Measurements from ENCODE around the gene CD9. TPM values are rescaled to one million over a fixed set of nuclear protein-coding genes. Genes with fewer than 3 reads are reported as not detected.

CD9 gene
- total and polyA plus RNA-seq, 7 experiments from 2014 or later, result 3.8 to 19.3 (median 8.9) TPM

DNA sequence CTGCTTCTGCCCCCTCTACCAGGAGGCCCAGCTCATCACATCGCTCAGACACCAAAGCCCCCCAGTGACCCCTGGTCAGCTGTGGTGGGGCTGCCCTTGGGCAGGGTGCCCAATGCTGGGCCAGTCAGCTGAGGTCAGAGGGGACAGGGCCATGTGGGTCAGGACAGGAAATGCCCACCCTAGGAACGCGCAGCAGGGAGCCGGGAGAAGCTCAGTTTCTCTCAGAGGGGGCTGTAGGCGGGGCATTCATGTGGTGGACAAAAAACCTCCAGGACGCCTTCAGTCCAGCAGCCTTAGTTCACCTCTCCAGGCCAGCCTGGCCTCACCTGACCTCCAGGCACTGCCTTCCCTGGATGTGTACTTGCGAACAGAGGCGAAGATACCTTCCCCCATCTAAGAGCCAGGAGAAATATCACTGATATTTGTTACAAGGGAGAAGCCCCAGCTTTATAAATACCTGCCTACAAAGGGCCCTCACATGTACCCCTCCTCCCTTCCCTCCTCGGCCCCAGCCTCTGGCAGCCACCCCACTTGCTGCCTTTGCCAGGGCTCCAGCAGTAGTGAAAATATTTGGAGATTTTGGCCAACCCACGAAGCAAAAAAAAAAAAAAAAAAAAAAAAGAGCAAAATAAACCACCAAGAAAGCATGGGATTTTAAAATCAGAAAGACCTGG, 68.4 kb downstream of the CD9 start:
- Histone ChIP-seq H3K9me3 (ENCODE audit: control insufficient read depth in 2 of 3, low read length in 3 of 3) (no peaks in the 10 kb centered on the region), H3K27ac (ENCODE audit: low read depth, low read length) (no peak overlapping the region), H3K4me1 (ENCODE audit: control insufficient read depth in 2 of 2, insufficient read depth in 2 of 2, low read length in 2 of 2) (no peaks in the 10 kb centered on the region), H3K27me3 (ENCODE audit: control insufficient read depth in 2 of 2, insufficient read depth in 2 of 2, low read length in 2 of 2) (no peaks in the 10 kb centered on the region), H3K36me3 (ENCODE audit: control insufficient read depth in 2 of 3, insufficient read depth in 3 of 3, low read length in 3 of 3) (no peaks in the 10 kb centered on the region), H3K4me3 (ENCODE audit: low read length) (no peak overlapping the region)
- DNase-seq, result no peak
- Mint-ChIP-seq H3K9me3 (no peaks in the 10 kb centered on the region), H3K4me1 (peaks cover 0 to 8% (median 0%) of the 10 kb centered on the region in 7 donors), H3K36me3 (no peaks in the 10 kb centered on the region), H3K27me3 (peaks cover 0 to 4% (median 2%) of the 10 kb centered on the region in 5 donors), H3K4me3 (no peak overlapping the region), H3K27ac (peak overlapping the region in 1 of 9 donors; percentile 25)
- POLR2A ChIA-PET, result no interaction called here
- CTCF ChIA-PET, result no interaction called here
- no peak for ATAC-seq
- intact Hi-C loops (cut with micrococcal nuclease), result no loop called here

- H3K27ac ChIP-seq (ENCODE audit: low read depth, low read length), result no peak overlapping the region
- no peaks in the 10 kb centered on the region for H3K9me3 ChIP-seq (ENCODE audit: control insufficient read depth in 2 of 3, low read length in 3 of 3)
- Mint-ChIP-seq H3K4me3 (no peak overlapping the region), H3K27me3 (peaks cover 3 to 7% (median 4%) of the 10 kb centered on the region in 5 donors), H3K36me3 (no peaks in the 10 kb centered on the region), H3K27ac (no peak overlapping the region), H3K9me3 (no peaks in the 10 kb centered on the region), H3K4me1 (peaks cover 0 to 8% (median 0%) of the 10 kb centered on the region in 7 donors)
- no peaks in the 10 kb centered on the region for H3K36me3 ChIP-seq (ENCODE audit: control insufficient read depth in 2 of 3, insufficient read depth in 3 of 3, low read length in 3 of 3)
- ChIA-PET POLR2A (no interaction called here), CTCF (interaction anchor here (0.7 kb wide), 1 partner anchor 10 kb away, joined by 3 read pairs; no protein-coding TSS in a partner anchor)
- no peak overlapping the region for H3K4me3 ChIP-seq (ENCODE audit: low read length)
- ATAC-seq, result no peak
- H3K27me3 ChIP-seq (ENCODE audit: control insufficient read depth in 2 of 2, insufficient read depth in 2 of 2, low read length in 2 of 2), result no peaks in the 10 kb centered on the region
- intact Hi-C loops (cut with micrococcal nuclease), result no loop called here
- no peaks in the 10 kb centered on the region for H3K4me1 ChIP-seq (ENCODE audit: control insufficient read depth in 2 of 2, insufficient read depth in 2 of 2, low read length in 2 of 2)
- no peak for DNase-seq
Observed at GRCh38 chr12:6269986-6270385, 69.8 kb downstream of the CD9 start.

DNA sequence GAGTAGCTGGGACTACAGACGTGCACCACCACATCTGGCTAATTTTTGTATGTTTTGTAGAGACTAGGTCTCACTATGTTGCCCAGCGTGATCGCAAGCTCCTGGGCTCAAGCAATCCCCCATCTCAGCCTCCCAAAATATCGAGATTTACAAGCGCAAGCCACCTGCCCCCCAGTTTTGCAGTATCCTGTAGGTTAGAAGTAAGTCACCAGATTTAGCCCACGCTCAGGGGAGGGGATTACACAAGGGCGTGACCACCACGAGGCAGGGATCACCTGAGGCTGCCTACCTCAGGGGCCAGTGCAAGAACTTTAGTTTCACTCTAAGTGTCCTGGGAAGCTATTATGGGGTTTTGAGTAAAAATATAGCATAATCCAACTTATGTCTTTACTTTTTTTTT, 71.1 kb downstream of the CD9 start:
- Mint-ChIP-seq H3K27me3 (peaks cover 4 to 12% (median 5%) of the 10 kb centered on the region in 5 donors), H3K4me3 (no peak overlapping the region), H3K9me3 (no peaks in the 10 kb centered on the region), H3K36me3 (no peaks in the 10 kb centered on the region), H3K4me1 (peaks cover 0 to 8% (median 0%) of the 10 kb centered on the region in 7 donors), H3K27ac (no peak overlapping the region)
- Histone ChIP-seq H3K4me3 (ENCODE audit: low read length) (no peak overlapping the region), H3K4me1 (ENCODE audit: control insufficient read depth in 2 of 2, insufficient read depth in 2 of 2, low read length in 2 of 2) (no peaks in the 10 kb centered on the region), H3K36me3 (ENCODE audit: control insufficient read depth in 2 of 3, insufficient read depth in 3 of 3, low read length in 3 of 3) (no peaks in the 10 kb centered on the region), H3K9me3 (ENCODE audit: control insufficient read depth in 2 of 3, low read length in 3 of 3) (no peaks in the 10 kb centered on the region), H3K27ac (ENCODE audit: low read depth, low read length) (no peak overlapping the region), H3K27me3 (ENCODE audit: control insufficient read depth in 2 of 2, insufficient read depth in 2 of 2, low read length in 2 of 2) (no peaks in the 10 kb centered on the region)
- CTCF ChIA-PET, result interaction anchor here (0.6 to 0.9 kb wide), 2 partner anchors 206 to 287 kb away, joined by 3 to 4 read pairs; no protein-coding TSS in a partner anchor
- ATAC-seq (no peak), DNase-seq (no peak)
- intact Hi-C loops (cut with micrococcal nuclease), result no loop called here
- POLR2A ChIA-PET, result no interaction called here

DNA sequence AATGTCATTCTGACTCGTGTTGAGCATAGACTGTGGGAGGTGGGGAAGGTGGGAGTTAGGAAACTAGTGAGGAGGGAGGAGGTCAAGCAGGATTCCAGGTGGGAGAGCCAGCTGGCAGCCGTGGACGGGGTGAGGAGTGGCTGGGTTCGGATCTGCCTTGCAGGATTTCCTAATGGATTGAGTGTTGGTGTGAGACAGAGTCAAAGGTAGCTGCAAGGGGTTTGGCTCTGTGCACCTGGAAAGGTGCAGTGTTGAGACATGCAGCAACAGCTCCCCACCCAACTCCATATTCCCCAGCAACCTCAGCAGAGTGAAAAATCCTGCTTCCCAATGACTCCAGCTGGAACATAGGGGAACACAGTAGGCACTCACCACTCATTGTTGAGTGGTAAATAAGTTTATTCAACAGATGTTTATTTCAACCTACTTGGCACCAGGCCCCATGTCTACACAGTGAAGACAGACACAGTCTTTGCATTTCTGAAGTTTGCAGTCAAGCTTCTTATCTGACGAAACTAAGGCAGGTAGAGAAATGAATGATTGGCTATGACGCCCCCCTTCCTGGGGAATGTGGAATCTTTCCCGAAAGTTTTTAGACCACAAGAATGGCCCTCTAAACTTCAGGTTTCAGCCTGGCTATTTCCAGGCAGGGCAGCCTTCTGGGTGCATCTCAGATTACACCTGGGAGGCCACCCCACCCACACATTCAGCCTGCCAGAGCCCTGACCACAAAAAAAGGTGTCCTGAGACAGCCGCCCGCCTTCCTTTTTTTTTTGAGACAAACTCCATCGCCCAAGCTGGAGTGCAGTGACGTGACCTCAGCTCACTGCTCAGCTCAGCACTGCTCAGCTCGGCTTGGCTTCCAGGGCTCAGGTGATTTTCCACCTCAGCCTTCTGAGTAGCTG, 72.4 kb downstream of the CD9 start:
- Mint-ChIP-seq H3K9me3 (no peaks in the 10 kb centered on the region), H3K4me1 (peaks cover 0 to 5% (median under 1%) of the 10 kb centered on the region in 7 donors), H3K4me3 (no peak overlapping the region), H3K27me3 (peaks cover 4 to 21% (median 6%) of the 10 kb centered on the region in 5 donors), H3K27ac (no peak overlapping the region), H3K36me3 (no peaks in the 10 kb centered on the region)
- H3K36me3 ChIP-seq (ENCODE audit: control insufficient read depth in 2 of 3, insufficient read depth in 3 of 3, low read length in 3 of 3), result no peaks in the 10 kb centered on the region
- no peaks in the 10 kb centered on the region for H3K9me3 ChIP-seq (ENCODE audit: control insufficient read depth in 2 of 3, low read length in 3 of 3)
- no peak overlapping the region for H3K4me3 ChIP-seq (ENCODE audit: low read length)
- no peaks in the 10 kb centered on the region for H3K27me3 ChIP-seq (ENCODE audit: control insufficient read depth in 2 of 2, insufficient read depth in 2 of 2, low read length in 2 of 2)
- intact Hi-C loops (cut with micrococcal nuclease), result no loop called here
- ChIA-PET POLR2A (interaction anchor here (0.5 kb wide), 1 partner anchor 1404 kb away, joined by 3 read pairs; no protein-coding TSS in a partner anchor), CTCF (interaction anchor here (0.6 kb wide), 1 partner anchor 93 kb away, joined by 3 read pairs; no protein-coding TSS in a partner anchor)
- no peaks in the 10 kb centered on the region for H3K4me1 ChIP-seq (ENCODE audit: control insufficient read depth in 2 of 2, insufficient read depth in 2 of 2, low read length in 2 of 2)
- DNase-seq (peak in 1 of 9 donors; percentile 37), ATAC-seq (no peak)
- no peak overlapping the region for H3K27ac ChIP-seq (ENCODE audit: low read depth, low read length)

DNA sequence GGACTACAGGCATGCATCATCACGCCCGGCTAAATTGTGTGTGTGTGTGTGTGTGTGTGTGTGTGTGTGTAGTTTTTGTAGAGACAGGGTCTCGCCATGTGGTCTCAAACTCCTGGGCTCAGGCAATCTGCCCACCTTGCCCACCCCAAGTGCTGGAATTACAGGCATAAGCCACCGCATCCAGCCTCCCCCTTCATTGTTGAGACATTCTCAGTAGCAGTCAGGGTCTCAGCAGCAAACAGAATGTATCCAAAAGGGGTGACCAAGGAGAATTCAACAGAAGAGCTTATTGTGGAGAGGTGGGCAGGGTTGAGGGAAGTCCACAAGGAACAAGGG, 73.0 kb downstream of the CD9 start:
- Mint-ChIP-seq H3K4me3 (no peak overlapping the region), H3K9me3 (no peaks in the 10 kb centered on the region), H3K27ac (no peak overlapping the region), H3K4me1 (peaks cover 0 to 11% (median 6%) of the 10 kb centered on the region in 7 donors), H3K36me3 (no peaks in the 10 kb centered on the region), H3K27me3 (peaks cover 5 to 21% (median 10%) of the 10 kb centered on the region in 5 donors)
- CTCF ChIA-PET, result interaction anchor here (0.6 kb wide), 1 partner anchor 93 kb away, joined by 3 read pairs; no protein-coding TSS in a partner anchor
- H3K27ac ChIP-seq (ENCODE audit: low read depth, low read length), result no peak overlapping the region
- POLR2A ChIA-PET, result no interaction called here
- H3K4me1 ChIP-seq (ENCODE audit: control insufficient read depth in 2 of 2, insufficient read depth in 2 of 2, low read length in 2 of 2), result no peaks in the 10 kb centered on the region
- no peaks in the 10 kb centered on the region for H3K36me3 ChIP-seq (ENCODE audit: control insufficient read depth in 2 of 3, insufficient read depth in 3 of 3, low read length in 3 of 3)
- H3K4me3 ChIP-seq (ENCODE audit: low read length), result no peak overlapping the region
- no peaks in the 10 kb centered on the region for H3K9me3 ChIP-seq (ENCODE audit: control insufficient read depth in 2 of 3, low read length in 3 of 3)
- DNase-seq (no peak), ATAC-seq (no peak)
- H3K27me3 ChIP-seq (ENCODE audit: control insufficient read depth in 2 of 2, insufficient read depth in 2 of 2, low read length in 2 of 2), result no peaks in the 10 kb centered on the region
- intact Hi-C loops (cut with micrococcal nuclease), result no loop called here

DNA sequence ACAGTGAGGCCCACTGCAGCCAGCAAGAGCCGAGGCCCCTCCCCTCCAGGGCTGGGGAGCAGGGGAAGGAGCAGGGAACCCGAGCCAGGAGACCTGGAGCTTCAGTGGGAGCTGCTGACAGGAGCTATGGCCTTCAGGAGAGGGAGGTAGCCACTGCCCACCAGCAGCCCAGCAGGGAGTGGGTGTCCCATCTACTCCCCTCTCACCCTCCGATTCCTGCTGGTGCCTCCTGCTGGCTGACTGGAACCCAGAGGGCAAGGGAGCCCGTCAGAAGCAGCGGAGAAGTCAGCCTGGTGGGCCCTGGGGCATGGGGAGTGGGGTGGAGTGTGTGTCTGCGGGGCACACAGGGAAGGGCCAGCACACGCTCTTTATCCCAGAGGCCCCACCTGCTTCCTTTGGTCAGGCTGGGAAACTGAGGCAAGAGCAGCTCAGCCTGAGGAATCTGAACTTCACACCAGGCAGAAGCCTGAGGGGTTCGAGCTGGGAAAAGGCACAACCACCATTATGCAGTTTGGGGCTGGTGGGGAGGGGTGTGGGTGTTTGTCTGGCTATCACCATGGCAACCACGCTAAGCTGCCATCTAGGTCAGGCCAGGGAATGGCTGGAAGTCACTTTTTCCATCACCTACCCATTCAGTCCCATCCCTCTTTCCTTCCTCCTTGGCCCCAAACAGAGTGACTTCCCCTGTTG, 73.5 kb downstream of the CD9 start:
- peaks cover 5 to 21% (median 10%) of the 10 kb centered on the region in 5 donors for H3K27me3 Mint-ChIP-seq
- no peak for ATAC-seq
- H3K4me1 Mint-ChIP-seq, result peaks cover 0 to 11% (median 6%) of the 10 kb centered on the region in 7 donors
- POLR2A ChIA-PET, result no interaction called here
- H3K4me3 Mint-ChIP-seq, result no peak overlapping the region
- intact Hi-C loops (cut with micrococcal nuclease), result no loop called here
- H3K9me3 Mint-ChIP-seq, result no peaks in the 10 kb centered on the region
- H3K36me3 ChIP-seq (ENCODE audit: control insufficient read depth in 2 of 3, insufficient read depth in 3 of 3, low read length in 3 of 3), result no peaks in the 10 kb centered on the region
- no peak for DNase-seq
- H3K4me3 ChIP-seq (ENCODE audit: low read length), result no peak overlapping the region
- no peaks in the 10 kb centered on the region for H3K36me3 Mint-ChIP-seq
- no peak overlapping the region for H3K27ac Mint-ChIP-seq
- no peaks in the 10 kb centered on the region for H3K4me1 ChIP-seq (ENCODE audit: control insufficient read depth in 2 of 2, insufficient read depth in 2 of 2, low read length in 2 of 2)
- H3K9me3 ChIP-seq (ENCODE audit: control insufficient read depth in 2 of 3, low read length in 3 of 3), result no peaks in the 10 kb centered on the region
- H3K27ac ChIP-seq (ENCODE audit: low read depth, low read length), result no peak overlapping the region
- H3K27me3 ChIP-seq (ENCODE audit: control insufficient read depth in 2 of 2, insufficient read depth in 2 of 2, low read length in 2 of 2), result no peaks in the 10 kb centered on the region
- CTCF ChIA-PET, result interaction anchor here (1.3 kb wide), 1 partner anchor 283 kb away, joined by 3 read pairs; no protein-coding TSS in a partner anchor

Data from naive thymus-derived CD4-positive, alpha-beta T cell (primary cell).